Measurements from ENCODE around the gene IFTAP.

DNA sequence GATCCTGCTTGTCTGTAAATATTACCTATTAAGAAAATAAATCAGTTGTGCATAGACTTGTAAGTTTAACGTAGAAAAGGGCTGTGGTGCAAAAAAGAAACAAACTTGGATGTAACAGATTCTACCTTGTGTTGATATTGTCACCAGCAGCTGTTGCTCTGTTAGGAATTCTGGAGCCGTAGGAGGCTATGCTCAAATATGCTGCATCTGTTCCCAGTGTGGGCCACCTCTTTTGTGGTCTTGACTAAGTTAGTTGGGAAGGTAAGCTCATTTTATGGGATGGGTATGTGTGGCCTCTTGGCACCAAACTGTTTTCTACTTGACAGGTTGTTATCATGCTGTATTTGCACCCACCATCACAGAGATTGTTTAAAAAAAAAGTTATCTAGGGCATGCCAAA is 33.2 kb downstream of the IFTAP start:
- TF ChIP-seq YY1 (IDR thresholded peaks at IDR 0.05; ENCODE audit: insufficient read depth, insufficient read length), result no peak
- TF ChIP-seq ZNF274 (IDR thresholded peaks at IDR 0.05; ENCODE audit: low read depth, low read length), result no peak
- no peak for TF ChIP-seq SUZ12 (IDR thresholded peaks at IDR 0.05; ENCODE audit: extremely low read depth, insufficient read depth, insufficient read length)

Data from NT2/D1 (cell line).